Stimulated activated CD8-positive, alpha-beta memory T cell treated with anti-CD3 and anti-CD28 coated beads, Interleukin-7, amount 100 ng/mL, for 4 hours (primary cell): ENCODE results near the gene DPH5.
"Not testable (repeated sequence)": the region's sequence is repeated elsewhere in the genome, so short reads cannot be mapped to it uniquely, and the experiment has no call there.

Experiments used
- DNase-seq, 2 donors: peaks; one replicate each; pipeline ENCODE4 v3.0.0-alpha.2; 2020; ENCODE audit warnings: low read depth in 2 of 2

DPH5 gene

GRCh38 chr1:101025657-101026429 is at the start of gene DPH5:
DPH5 (minus strand) TSS chr1:101025784; CDS start chr1:101025443, 341 bp downstream.
- DNase-seq = peak; percentile 85 to 86

GRCh38 chr1:101073836-101074235 is 48.3 kb upstream of the DPH5 start:
- DNase-seq = no peak

- no peak for DNase-seq
These were observed 45.9 kb upstream of the DPH5 start for GRCh38 chr1:101071470-101071891.

- DNase-seq = no peak
These were observed 43.6 kb upstream of the DPH5 start for GRCh38 chr1:101069158-101069557.

- DNase-seq = not testable (repeated sequence)
These were observed 41.4 kb upstream of the DPH5 start for GRCh38 chr1:101066937-101067335.

- no peak for DNase-seq
These were observed 40.8 kb upstream of the DPH5 start for GRCh38 chr1:101066260-101066936.

GRCh38 chr1:101065575-101065974 is 40.0 kb upstream of the DPH5 start:
- no peak for DNase-seq

GRCh38 chr1:101064697-101065096 is 39.1 kb upstream of the DPH5 start:
- no peak for DNase-seq

- no peak for DNase-seq
These were observed 35.4 kb upstream of the DPH5 start for GRCh38 chr1:101060992-101061391.

GRCh38 chr1:101059945-101060542 is 34.5 kb upstream of the DPH5 start:
- no peak for DNase-seq

- no peak for DNase-seq
These were observed 30.0 kb upstream of the DPH5 start for GRCh38 chr1:101055623-101056022.

- no peak for DNase-seq
These were observed 26.4 kb upstream of the DPH5 start for GRCh38 chr1:101051688-101052638.

GRCh38 chr1:101050869-101051268 is 25.3 kb upstream of the DPH5 start:
- DNase-seq = no peak

GRCh38 chr1:101044749-101045148 is 19.2 kb upstream of the DPH5 start:
- no peak for DNase-seq

- no peak for DNase-seq
These were observed 18.7 kb upstream of the DPH5 start for GRCh38 chr1:101044259-101044658.

- no peak for DNase-seq
These were observed 18.2 kb upstream of the DPH5 start for GRCh38 chr1:101043776-101044175.

GRCh38 chr1:101041300-101041699 is 15.7 kb upstream of the DPH5 start:
- DNase-seq = no peak

GRCh38 chr1:101040666-101041065 is 15.1 kb upstream of the DPH5 start:
- DNase-seq = no peak

GRCh38 chr1:101039245-101039644 is 13.7 kb upstream of the DPH5 start:
- no peak for DNase-seq

- no peak for DNase-seq
These were observed 11.7 kb upstream of the DPH5 start for GRCh38 chr1:101037316-101037715.

- DNase-seq = no peak
These were observed 7.4 kb upstream of the DPH5 start for GRCh38 chr1:101033017-101033416.

- DNase-seq = not testable (repeated sequence)
These were observed 6.5 kb upstream of the DPH5 start for GRCh38 chr1:101032129-101032528.
